ENCODE results near the gene BCL11A. TPM values are rescaled to one million over a fixed set of nuclear protein-coding genes. Genes with fewer than 3 reads are reported as not detected.

BCL11A gene
- total RNA-seq, 2 experiments from 2014 or later: 2.3 to 3.3 TPM

DNA sequence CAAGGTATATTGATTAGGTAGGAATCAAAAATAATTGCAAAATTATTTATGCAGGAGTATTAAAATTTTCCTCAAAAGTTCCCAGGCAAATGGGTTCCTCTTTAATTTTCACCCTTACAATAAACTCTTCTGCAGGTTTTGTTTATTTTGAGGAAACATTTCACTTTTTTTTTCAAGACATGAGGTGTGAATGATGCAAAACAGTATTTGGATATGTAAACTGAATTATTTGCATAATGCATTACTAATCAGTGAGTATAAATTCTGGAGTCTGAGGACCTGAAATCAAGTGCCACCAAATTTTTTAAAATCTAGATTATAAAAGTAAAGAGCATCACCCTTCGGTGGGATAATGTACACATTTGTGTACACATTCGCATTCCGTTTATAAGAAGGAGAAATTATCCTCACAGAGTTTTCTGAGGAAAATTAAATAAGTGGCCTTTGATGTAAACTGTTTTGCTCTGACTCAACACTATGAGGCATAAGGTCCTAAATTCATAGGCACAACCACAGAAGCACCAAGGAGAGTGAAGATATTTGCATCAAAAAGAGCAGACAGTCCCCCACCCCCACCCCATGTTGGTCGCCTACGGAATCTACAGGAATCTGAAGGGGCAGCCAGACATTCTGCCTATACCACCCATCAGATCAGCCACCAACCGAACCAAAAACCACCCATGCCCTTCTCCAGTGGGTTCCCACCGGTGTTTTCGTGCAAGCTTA lies 33.1 kb downstream of the BCL11A start:
- intact Hi-C loops (cut with DNase I, micrococcal nuclease): no loop called here
- Histone ChIP-seq H3K4me1 (ENCODE audit: insufficient read depth, low read length) (peaks cover 2% of the 10 kb centered on the region), H3K27ac (ENCODE audit: low read depth in 1 of 2, low read length in 2 of 2) (no peak overlapping the region), H3K9me3 (ENCODE audit: control insufficient read depth in 1 of 2, insufficient read depth in 1 of 2, low read length in 2 of 2) (no peaks in the 10 kb centered on the region), H3K36me3 (ENCODE audit: insufficient read depth, low read length) (no peaks in the 10 kb centered on the region), H3K4me3 (ENCODE audit: low read length) (no peak overlapping the region), H3K27me3 (ENCODE audit: control insufficient read depth in 1 of 2, insufficient read depth in 2 of 2, low read length in 2 of 2) (no peaks in the 10 kb centered on the region)
- Mint-ChIP-seq H3K36me3 (ENCODE audit: low read depth) (no peaks in the 10 kb centered on the region), H3K27ac (no peak overlapping the region), H3K9me3 (no peaks in the 10 kb centered on the region), H3K27me3 (no peaks in the 10 kb centered on the region), H3K4me3 (no peak overlapping the region), H3K4me1 (ENCODE audit: low read depth) (peaks cover 23% of the 10 kb centered on the region)
- ChIA-PET POLR2A (no interaction called here), CTCF (no interaction called here)
- no peak for DNase-seq
- no peak for ATAC-seq (ENCODE audit: poor library complexity)
- TF ChIP-seq CTCF (IDR thresholded peaks at IDR 0.05): no peak

GRCh38 chr2:60519231-60519863 lies 34.1 kb downstream of the BCL11A start:
- H3K4me3 Mint-ChIP-seq: no peak overlapping the region

GRCh38 chr2:60518567-60518966 lies 34.9 kb downstream of the BCL11A start:
- Mint-ChIP-seq H3K27ac (no peak overlapping the region), H3K4me1 (ENCODE audit: low read depth) (peaks cover 22% of the 10 kb centered on the region), H3K27me3 (no peaks in the 10 kb centered on the region), H3K4me3 (no peak overlapping the region), H3K36me3 (ENCODE audit: low read depth) (no peaks in the 10 kb centered on the region), H3K9me3 (no peaks in the 10 kb centered on the region)
- DNase-seq (no peak), ATAC-seq (ENCODE audit: poor library complexity) (no peak)
- intact Hi-C loops (cut with DNase I, micrococcal nuclease): no loop called here
- Histone ChIP-seq H3K27me3 (ENCODE audit: control insufficient read depth in 1 of 2, insufficient read depth in 2 of 2, low read length in 2 of 2) (peaks cover 0 to 5% of the 10 kb centered on the region in 2 experiments), H3K27ac (ENCODE audit: low read depth in 1 of 2, low read length in 2 of 2) (no peak overlapping the region), H3K9me3 (ENCODE audit: control insufficient read depth in 1 of 2, insufficient read depth in 1 of 2, low read length in 2 of 2) (peaks cover 0 to 4% of the 10 kb centered on the region in 2 experiments), H3K36me3 (ENCODE audit: insufficient read depth, low read length) (no peaks in the 10 kb centered on the region), H3K4me3 (ENCODE audit: low read length) (no peak overlapping the region), H3K4me1 (ENCODE audit: insufficient read depth, low read length) (peaks cover 3% of the 10 kb centered on the region)
- POLR2A ChIA-PET: interaction anchor here (1.6 to 2.5 kb wide), 2 partner anchors 10 to 11 kb away, joined by 7 read pairs; no protein-coding TSS in a partner anchor
- CTCF ChIA-PET: no interaction called here
- TF ChIP-seq CTCF (IDR thresholded peaks at IDR 0.05): no peak

More at GRCh38 chr2:60519231-60519863, 34.1 kb downstream of the BCL11A start:
- no peaks in the 10 kb centered on the region for H3K9me3 ChIP-seq (ENCODE audit: control insufficient read depth in 1 of 2, insufficient read depth in 1 of 2, low read length in 2 of 2)
- Mint-ChIP-seq H3K36me3 (ENCODE audit: low read depth) (no peaks in the 10 kb centered on the region), H3K9me3 (no peaks in the 10 kb centered on the region), H3K27me3 (no peaks in the 10 kb centered on the region), H3K4me1 (ENCODE audit: low read depth) (peaks cover 22% of the 10 kb centered on the region), H3K27ac (no peak overlapping the region)
- peaks cover 3% of the 10 kb centered on the region for H3K4me1 ChIP-seq (ENCODE audit: insufficient read depth, low read length)
- intact Hi-C loops (cut with DNase I, micrococcal nuclease): no loop called here
- ChIA-PET CTCF (no interaction called here), POLR2A (no interaction called here)
- H3K4me3 ChIP-seq (ENCODE audit: low read length): no peak overlapping the region
- H3K27me3 ChIP-seq (ENCODE audit: control insufficient read depth in 1 of 2, insufficient read depth in 2 of 2, low read length in 2 of 2): no peaks in the 10 kb centered on the region
- DNase-seq: no peak
- H3K36me3 ChIP-seq (ENCODE audit: insufficient read depth, low read length): no peaks in the 10 kb centered on the region
- TF ChIP-seq CTCF (IDR thresholded peaks at IDR 0.05): no peak
- ATAC-seq (ENCODE audit: poor library complexity): no peak
- H3K27ac ChIP-seq (ENCODE audit: low read depth in 1 of 2, low read length in 2 of 2): no peak overlapping the region

Data from CD4-positive, alpha-beta T cell (primary cell).